Endothelial cell of umbilical vein (primary cell): ENCODE measurements around the gene DYNLT5. TPM values are rescaled to one million over a fixed set of nuclear protein-coding genes. Genes with fewer than 3 reads are reported as not detected.

Experiments used
- BruUV-seq: library from RNA; stranded (reverse); fragments of 400-500 nt; replicated peaks from 2 replicates; lab custom pipeline; 2021; lab: Mats Ljungman, UMichigan
- CTCF ChIA-PET: fragments of 300-600, 350-600 bp; sonication (Branson Sonifier 250); formaldehyde crosslinking; loops from one replicate; lab custom pipeline; 2021; ENCODE audit warnings: antibody characterized with exemption, inconsistent platforms; lab: Charles Lee
- POLR2A ChIA-PET: fragments of 300-600, 350-600 bp; sonication (Branson Sonifier 250); formaldehyde crosslinking; loops from one replicate; lab custom pipeline; 2021; ENCODE audit warnings: antibody characterized with exemption, inconsistent platforms; lab: Charles Lee
- DNase-seq: peaks from one replicate; pipeline ENCODE4 v3.0.0-alpha.2; 2011; ENCODE audit warnings: low read depth, low spot score
- FAIRE-seq: peaks from 2 replicates; lab custom pipeline; 2011; peaks lifted over from hg19 to GRCh38; lab: Jason Lieb, UNC
- H2AFZ ChIP-seq: 2 replicates; pipeline ENCODE4 v1.6.0; 2012; ENCODE audit warnings: low read depth, low read length, control low read depth, inconsistent platforms
- H3K27ac ChIP-seq: 2 replicates; pipeline ENCODE4 v1.5.1; 2011; ENCODE audit warnings: low read depth, mild to moderate bottlenecking, control low read depth, low read length, moderate library complexity; ENCODE audit not compliant: insufficient read depth
- H3K27me3 ChIP-seq, 2 experiments: 2 replicates each; pipeline versions ENCODE4 v1.6.0 to v1.6.1; 2011; ENCODE audit warnings: low read length in 2 of 2, mixed read lengths in 1 of 2; ENCODE audit not compliant: control insufficient read depth in 2 of 2, insufficient read depth in 2 of 2
- H3K36me3 ChIP-seq, 2 experiments: 2 replicates in 1 of 2; 3 replicates in 1 of 2; pipeline ENCODE4 v1.5.1; 2011; ENCODE audit warnings: low read length in 2 of 2, mild to moderate bottlenecking in 1 of 2, moderate library complexity in 1 of 2; ENCODE audit not compliant: control insufficient read depth in 2 of 2, insufficient read depth in 2 of 2; ENCODE audit errors: extremely low read depth in 1 of 2
- H3K4me1 ChIP-seq: 3 replicates; pipeline ENCODE4 v1.5.1; 2011; ENCODE audit warnings: mild to moderate bottlenecking, low read length; ENCODE audit not compliant: control insufficient read depth, insufficient read depth; ENCODE audit errors: extremely low read depth
- H3K4me2 ChIP-seq: 2 replicates; pipeline ENCODE4 v1.6.1; 2011; ENCODE audit warnings: low read length, control low read depth, mixed read lengths; ENCODE audit not compliant: insufficient read depth
- H3K4me3 ChIP-seq, 3 experiments: fragments of 200-600 bp in 1 of 3; sonication (generic), shearing (Covaris generic) in 1 of 3; replicated peaks in 1 of 3; 2 replicates each; pipeline ENCODE4 v1.5.1; 2011 to 2016; ENCODE audit warnings: control low read depth in 3 of 3, low read length in 3 of 3, mild to moderate bottlenecking in 2 of 3, inconsistent platforms in 1 of 3, low read depth in 1 of 3, moderate library complexity in 1 of 3; ENCODE audit not compliant: insufficient read depth in 1 of 3
- H3K79me2 ChIP-seq: 2 replicates; pipeline ENCODE4 v1.6.0; 2012; ENCODE audit warnings: low read length, inconsistent platforms; ENCODE audit not compliant: control insufficient read depth, insufficient read depth
- H3K9ac ChIP-seq: replicated peaks from 2 replicates; pipeline ENCODE3; 2011; ENCODE audit warnings: low read length, control low read depth; ENCODE audit not compliant: insufficient read depth; ENCODE audit errors: extremely low read depth
- H3K9me1 ChIP-seq: replicated peaks from 3 replicates; pipeline ENCODE4 v1.6.0; 2011; ENCODE audit warnings: mild to moderate bottlenecking, low read length; ENCODE audit not compliant: control insufficient read depth, insufficient read depth; ENCODE audit errors: extremely low read depth
- H3K9me3 ChIP-seq: replicated peaks from 2 replicates; pipeline ENCODE4 v1.5.1; 2012; ENCODE audit warnings: low read length, inconsistent platforms; ENCODE audit not compliant: control insufficient read depth, insufficient read depth
- H4K20me1 ChIP-seq: replicated peaks from 2 replicates; pipeline ENCODE3; 2011; ENCODE audit warnings: mild to moderate bottlenecking, low read length; ENCODE audit not compliant: control insufficient read depth, insufficient read depth; ENCODE audit errors: extremely low read depth
- CTCF ChIP-seq, 2 donors: IDR thresholded peaks; 1 replicate in 1 of 2; 2 replicates in 1 of 2; pipeline ENCODE4 v1.5.1; 2011; ENCODE audit warnings: low read length in 2 of 2, mild to moderate bottlenecking in 2 of 2, moderate library complexity in 2 of 2, control low read depth in 1 of 2, inconsistent platforms in 1 of 2, low read depth in 1 of 2; ENCODE audit not compliant: insufficient read depth in 1 of 2; ENCODE audit errors: extremely low read depth in 1 of 2
- EZH2 ChIP-seq: IDR thresholded peaks from 2 replicates; pipeline ENCODE4 v1.6.1; 2012; ENCODE audit warnings: borderline replicate concordance, low read depth, mild to moderate bottlenecking, moderate library complexity, low read length, inconsistent platforms; ENCODE audit not compliant: severe bottlenecking
- FOS ChIP-seq: IDR thresholded peaks from 2 replicates; pipeline ENCODE4 v1.6.1; 2011; ENCODE audit warnings: mild to moderate bottlenecking, low read length, moderate library complexity, borderline replicate concordance; ENCODE audit not compliant: insufficient read depth
- GATA2 ChIP-seq: IDR thresholded peaks from 2 replicates; pipeline ENCODE4 v1.7.0; 2011; ENCODE audit warnings: low read depth, mild to moderate bottlenecking, moderate library complexity, mixed read lengths, low read length; ENCODE audit not compliant: insufficient read length, insufficient read depth
- JUN ChIP-seq: IDR thresholded peaks from 2 replicates; pipeline ENCODE4 v1.6.1; 2011; ENCODE audit warnings: borderline replicate concordance, low read depth; ENCODE audit not compliant: insufficient read length, insufficient read depth
- MAX ChIP-seq: IDR thresholded peaks from 2 replicates; pipeline ENCODE4 v1.6.1; 2011; ENCODE audit not compliant: insufficient read depth, insufficient read length
- MYC ChIP-seq: IDR thresholded peaks from one replicate; pipeline ENCODE4 v1.6.1; 2011; ENCODE audit warnings: mild to moderate bottlenecking, low read depth, low read length
- POLR2A ChIP-seq: IDR thresholded peaks from 2 replicates; pipeline ENCODE4 v1.6.1; 2012; ENCODE audit warnings: low read depth, mild to moderate bottlenecking, control low read depth, low read length
- POLR2AphosphoS5 ChIP-seq: IDR thresholded peaks from 2 replicates; pipeline ENCODE4 v1.6.1; 2012; ENCODE audit warnings: low read depth, mild to moderate bottlenecking, control low read depth, low read length, moderate library complexity; ENCODE audit not compliant: insufficient read depth
- dilution Hi-C: fragments of 300-500 bp; cut with MboI; formaldehyde crosslinking; loops from one replicate; pipeline ENCODE4 v1.15.0; 2019; ENCODE audit warnings: low sequenced_read_pairs; ENCODE audit not compliant: extremely low pct_ligation_motif_present
- intact Hi-C: fragments of 100-400 bp; cut with micrococcal nuclease; formaldehyde crosslinking; loops from one replicate; pipeline ENCODE4 v1.10.0; 2022
- polyA plus RNA-seq, 4 experiments: library from polyadenylated mRNA; depleted of rRNA in 3 of 4; stranded (reverse) in 3 of 4; unstranded in 1 of 4; fragments of >200 nt; gene quantifications; 2 replicates each; pipeline versions ENCODE4 v1.2.1 to v1.2.3, GENCODE V29; 2011 to 2012; ENCODE audit warnings: missing spikeins in 1 of 4
- total RNA-seq: library from RNA; stranded (reverse); gene quantifications from 2 replicates; pipeline ENCODE4 v1.2.3, GENCODE V29; 2021

The DYNLT5 gene
- total and polyA plus RNA-seq, 2 donors (not counting 3 experiments of a cell fraction or from before 2014, with no cell fraction given), result 4.0 to 4.5 TPM

- no peak for DNase-seq
- FAIRE-seq, result no peak
- Histone ChIP-seq H3K9ac (no peak overlapping the region), H2AFZ (no peak overlapping the region), H3K9me3 (no peaks in the 10 kb centered on the region), H3K4me1 (no peaks in the 10 kb centered on the region), H3K9me1 (no peaks in the 10 kb centered on the region), H4K20me1 (no peaks in the 10 kb centered on the region), H3K4me2 (no peak overlapping the region), H3K4me3 (no peak overlapping the region), H3K27me3 (no peaks in the 10 kb centered on the region), H3K27ac (no peak overlapping the region), H3K36me3 (no peaks in the 10 kb centered on the region), H3K79me2 (no peaks in the 10 kb centered on the region)
- intact Hi-C loops, result no loop called here
- ChIA-PET POLR2A (no interaction called here), CTCF (no interaction called here)
- BruUV-seq, result no TSS peak
- dilution Hi-C loops, result no loop called here
- TF ChIP-seq CTCF (IDR thresholded peaks at IDR 0.05; ENCODE audit: extremely low read depth in 1 of 2, insufficient read depth in 1 of 2, low read depth in 1 of 2, low read length in 2 of 2) (no peak), POLR2AphosphoS5 (no peak), POLR2A (no peak), JUN (no peak), MAX (no peak), MYC (no peak), EZH2 (no peak), FOS (no peak), GATA2 (no peak)
Measured at GRCh38 chr1:66712839-66713238, 39.4 kb upstream of the DYNLT5 start.
